Measurements from ENCODE around the gene NR4A3. TPM values are rescaled to one million over a fixed set of nuclear protein-coding genes. Genes with fewer than 3 reads are reported as not detected.

The NR4A3 gene
- total and polyA plus RNA-seq, 2 of the 13 experiments (the other 11 are each of a cell fraction or from before 2014, with no cell fraction given), result 0.02 to 0.09 TPM

- TF ChIP-seq FOXK1 (CRISPR knock-in tag; IDR thresholded peaks at IDR 0.05; ENCODE audit: borderline replicate concordance, low read depth), result peak; percentile 28; the same call in 1 of the 2 replicates
- peak; percentile 49; the same call in 1 of the 2 replicates for TF ChIP-seq HOXD1 (CRISPR knock-in tag; IDR thresholded peaks at IDR 0.05)
- TF ChIP-seq MIER3 (CRISPR knock-in tag; IDR thresholded peaks at IDR 0.05; ENCODE audit: borderline replicate concordance), result 0 out of 2 replicates have a peak, but pooled peaks have one; percentile 50
- TF ChIP-seq ASH2L (IDR thresholded peaks at IDR 0.05; ENCODE audit: insufficient read length, low read depth, low read length), result peak; percentile 62
- peak; percentile 52; the same call in 1 of the 2 replicates for TF ChIP-seq TBX2 (CRISPR knock-in tag; IDR thresholded peaks at IDR 0.05; ENCODE audit: borderline replicate concordance)
- no peak for TF ChIP-seq ZNF83 (CRISPR knock-in tag; IDR thresholded peaks at IDR 0.05; ENCODE audit: borderline replicate concordance)
- TF ChIP-seq AKAP8 (CRISPR knock-in tag; IDR thresholded peaks at IDR 0.05), result no peak
- 0 out of 2 replicates have a peak, but pooled peaks have one; percentile 31 for TF ChIP-seq ZMYM4 (CRISPR knock-in tag; IDR thresholded peaks at IDR 0.05)
- peak; percentile 22; the same call in 1 of the 2 replicates for TF ChIP-seq ELF3 (CRISPR knock-in tag; IDR thresholded peaks at IDR 0.05)
- no peak for TF ChIP-seq JDP2 (CRISPR knock-in tag; IDR thresholded peaks at IDR 0.05; ENCODE audit: borderline replicate concordance)
- TF ChIP-seq YEATS2 (CRISPR knock-in tag; IDR thresholded peaks at IDR 0.05; ENCODE audit: borderline replicate concordance), result no peak
- TF ChIP-seq AGO2 (optimal IDR thresholded peaks at IDR 0.05; ENCODE audit: low read depth, low read length), result peak; percentile 20
- TF ChIP-seq HNRNPUL1 (IDR thresholded peaks at IDR 0.05; ENCODE audit: low read depth, low read length), result no peak
- TF ChIP-seq ZHX1 (CRISPR knock-in tag; IDR thresholded peaks at IDR 0.05; ENCODE audit: low read depth), result peak; percentile 94
- no peak for TF ChIP-seq BHLHE40 (IDR thresholded peaks at IDR 0.05; ENCODE audit: low read length)
- TF ChIP-seq ZFX (CRISPR knock-in tag; IDR thresholded peaks at IDR 0.05; ENCODE audit: low read depth), result peak; percentile 48; the same call in 1 of the 2 replicates
- no peak for TF ChIP-seq DBP (CRISPR knock-in tag; IDR thresholded peaks at IDR 0.05; ENCODE audit: not compliant biosample characterization)
- no peak for TF ChIP-seq ZNF446 (CRISPR knock-in tag; IDR thresholded peaks at IDR 0.05)
- no peak for TF ChIP-seq FOSL1 (CRISPR knock-in tag; IDR thresholded peaks at IDR 0.05; ENCODE audit: borderline replicate concordance)
- no peak for TF ChIP-seq ATF6 (CRISPR knock-in tag; conservative IDR thresholded peaks at IDR 0.05)
- peak; percentile 56 for TF ChIP-seq THAP11 (CRISPR knock-in tag; IDR thresholded peaks at IDR 0.05)
Observed at GRCh38 chr9:99821396-99822108, at the start of gene NR4A3 (continued).

Measured in HepG2 (cell line).